ENCODE results near the gene FOXK2. TPM values are rescaled to one million over a fixed set of nuclear protein-coding genes. Genes with fewer than 3 reads are reported as not detected.
"Not testable (repeated sequence)": the region's sequence is repeated elsewhere in the genome, so short reads cannot be mapped to it uniquely, and the experiment has no call there.

The FOXK2 gene
- total RNA-seq, 1 donor from 2014 or later, result 97.7 TPM

- no peaks in the 10 kb centered on the region for H3K27me3 Mint-ChIP-seq (ENCODE audit: insufficient read depth)
- intact Hi-C loops (cut with micrococcal nuclease), result no loop called here
- no peak overlapping the region for H3K4me3 Mint-ChIP-seq
- no peak for DNase-seq (ENCODE audit: low spot score)
- H3K27ac Mint-ChIP-seq, result no peak overlapping the region
- H3K9me3 Mint-ChIP-seq, result no peaks in the 10 kb centered on the region
- H3K4me1 Mint-ChIP-seq (ENCODE audit: low read depth), result peaks cover 44% of the 10 kb centered on the region
- H3K36me3 Mint-ChIP-seq (ENCODE audit: low read depth), result peaks cover 7% of the 10 kb centered on the region
These were observed 8.4 kb downstream of the FOXK2 start for GRCh38 chr17:82527898-82528297.

GRCh38 chr17:82528484-82529265 lies 9.1 kb downstream of the FOXK2 start:
- H3K36me3 Mint-ChIP-seq (ENCODE audit: low read depth), result peaks cover 5% of the 10 kb centered on the region
- peaks cover 42% of the 10 kb centered on the region for H3K4me1 Mint-ChIP-seq (ENCODE audit: low read depth)
- H3K4me3 Mint-ChIP-seq, result no peak overlapping the region
- intact Hi-C loops (cut with micrococcal nuclease), result no loop called here
- H3K9me3 Mint-ChIP-seq, result no peaks in the 10 kb centered on the region
- no peak for DNase-seq (ENCODE audit: low spot score)
- H3K27ac Mint-ChIP-seq, result peak overlapping the region; percentile 24
- H3K27me3 Mint-ChIP-seq (ENCODE audit: insufficient read depth), result no peaks in the 10 kb centered on the region

- H3K9me3 Mint-ChIP-seq, result no peaks in the 10 kb centered on the region
- H3K27me3 Mint-ChIP-seq (ENCODE audit: insufficient read depth), result no peaks in the 10 kb centered on the region
- intact Hi-C loops (cut with micrococcal nuclease), result no loop called here
- no peak overlapping the region for H3K27ac Mint-ChIP-seq
- peaks cover 5% of the 10 kb centered on the region for H3K36me3 Mint-ChIP-seq (ENCODE audit: low read depth)
- H3K4me3 Mint-ChIP-seq, result no peak overlapping the region
- peaks cover 48% of the 10 kb centered on the region for H3K4me1 Mint-ChIP-seq (ENCODE audit: low read depth)
- no peak for DNase-seq (ENCODE audit: low spot score)
These were observed 10.4 kb downstream of the FOXK2 start for GRCh38 chr17:82529914-82530300.

- peak overlapping the region; percentile 87 for H3K27ac Mint-ChIP-seq
- H3K4me1 Mint-ChIP-seq (ENCODE audit: low read depth), result peaks cover 54% of the 10 kb centered on the region
- H3K9me3 Mint-ChIP-seq, result no peaks in the 10 kb centered on the region
- peak overlapping the region; percentile 40 for H3K4me3 Mint-ChIP-seq
- intact Hi-C loops (cut with micrococcal nuclease), result no loop called here
- no peaks in the 10 kb centered on the region for H3K27me3 Mint-ChIP-seq (ENCODE audit: insufficient read depth)
- no peak for DNase-seq (ENCODE audit: low spot score)
- H3K36me3 Mint-ChIP-seq (ENCODE audit: low read depth), result peaks cover 5% of the 10 kb centered on the region
These were observed 11.9 kb downstream of the FOXK2 start for GRCh38 chr17:82531431-82531881.

- intact Hi-C loops (cut with micrococcal nuclease), result no loop called here
- no peaks in the 10 kb centered on the region for H3K27me3 Mint-ChIP-seq (ENCODE audit: insufficient read depth)
- DNase-seq (ENCODE audit: low spot score), result no peak
- peaks cover 6% of the 10 kb centered on the region for H3K36me3 Mint-ChIP-seq (ENCODE audit: low read depth)
- peaks cover 54% of the 10 kb centered on the region for H3K4me1 Mint-ChIP-seq (ENCODE audit: low read depth)
- H3K9me3 Mint-ChIP-seq, result no peaks in the 10 kb centered on the region
- no peak overlapping the region for H3K4me3 Mint-ChIP-seq
- H3K27ac Mint-ChIP-seq, result peak overlapping the region; percentile 76
These were observed 14.9 kb downstream of the FOXK2 start for GRCh38 chr17:82534401-82534812.

GRCh38 chr17:82536512-82537201 lies 17.1 kb downstream of the FOXK2 start:
- H3K9me3 Mint-ChIP-seq, result no peaks in the 10 kb centered on the region
- peak overlapping the region; percentile 76 for H3K27ac Mint-ChIP-seq
- peaks cover 3% of the 10 kb centered on the region for H3K36me3 Mint-ChIP-seq (ENCODE audit: low read depth)
- peaks cover 51% of the 10 kb centered on the region for H3K4me1 Mint-ChIP-seq (ENCODE audit: low read depth)
- H3K27me3 Mint-ChIP-seq (ENCODE audit: insufficient read depth), result no peaks in the 10 kb centered on the region
- intact Hi-C loops (cut with micrococcal nuclease), result loop anchor here (2.0 kb wide), 1 partner anchor 18 kb away; no protein-coding TSS in a partner anchor
- no peak for DNase-seq (ENCODE audit: low spot score)
- H3K4me3 Mint-ChIP-seq, result peak overlapping the region; percentile 3

- peak overlapping the region; percentile 76 for H3K27ac Mint-ChIP-seq
- H3K4me3 Mint-ChIP-seq; DNase-seq (ENCODE audit: low spot score); H3K36me3 Mint-ChIP-seq (ENCODE audit: low read depth); H3K27me3 Mint-ChIP-seq (ENCODE audit: insufficient read depth); H3K9me3 Mint-ChIP-seq: not testable (repeated sequence)
- H3K4me1 Mint-ChIP-seq (ENCODE audit: low read depth), result peaks cover 51% of the 10 kb centered on the region
- intact Hi-C loops (cut with micrococcal nuclease), result loop anchor here (2.0 kb wide), 1 partner anchor 18 kb away; no protein-coding TSS in a partner anchor
These were observed 17.7 kb downstream of the FOXK2 start for GRCh38 chr17:82537228-82537627.

- H3K27ac Mint-ChIP-seq; H3K4me3 Mint-ChIP-seq; H3K36me3 Mint-ChIP-seq (ENCODE audit: low read depth); H3K9me3 Mint-ChIP-seq; intact Hi-C loops (cut with micrococcal nuclease); DNase-seq (ENCODE audit: low spot score); H3K27me3 Mint-ChIP-seq (ENCODE audit: insufficient read depth): not testable (repeated sequence)
- peaks cover 45% of the 10 kb centered on the region for H3K4me1 Mint-ChIP-seq (ENCODE audit: low read depth)
These were observed 19.5 kb downstream of the FOXK2 start for GRCh38 chr17:82539076-82539475.

- Mint-ChIP-seq H3K27ac (no peak overlapping the region), H3K9me3 (no peaks in the 10 kb centered on the region), H3K27me3 (ENCODE audit: insufficient read depth) (no peaks in the 10 kb centered on the region), H3K4me3 (no peak overlapping the region), H3K36me3 (ENCODE audit: low read depth) (peaks cover 3% of the 10 kb centered on the region), H3K4me1 (ENCODE audit: low read depth) (peaks cover 26% of the 10 kb centered on the region)
- no peak for DNase-seq (ENCODE audit: low spot score)
- intact Hi-C loops (cut with micrococcal nuclease), result no loop called here
These were observed 22.9 kb downstream of the FOXK2 start for GRCh38 chr17:82542439-82542838.

- Mint-ChIP-seq H3K9me3 (no peaks in the 10 kb centered on the region), H3K27ac (no peak overlapping the region), H3K4me1 (ENCODE audit: low read depth) (peaks cover 30% of the 10 kb centered on the region), H3K4me3 (no peak overlapping the region), H3K36me3 (ENCODE audit: low read depth) (peaks cover 8% of the 10 kb centered on the region), H3K27me3 (ENCODE audit: insufficient read depth) (no peaks in the 10 kb centered on the region)
- no peak for DNase-seq (ENCODE audit: low spot score)
- intact Hi-C loops (cut with micrococcal nuclease), result no loop called here
These were observed 25.0 kb downstream of the FOXK2 start for GRCh38 chr17:82544431-82545070.

- no peak overlapping the region for H3K4me3 Mint-ChIP-seq
- no peaks in the 10 kb centered on the region for H3K9me3 Mint-ChIP-seq
- no peaks in the 10 kb centered on the region for H3K27me3 Mint-ChIP-seq (ENCODE audit: insufficient read depth)
- intact Hi-C loops (cut with micrococcal nuclease), result no loop called here
- no peak for DNase-seq (ENCODE audit: low spot score)
- H3K36me3 Mint-ChIP-seq (ENCODE audit: low read depth), result peaks cover 8% of the 10 kb centered on the region
- H3K27ac Mint-ChIP-seq, result no peak overlapping the region
- H3K4me1 Mint-ChIP-seq (ENCODE audit: low read depth), result peaks cover 30% of the 10 kb centered on the region
These were observed 25.5 kb downstream of the FOXK2 start for GRCh38 chr17:82545071-82545462.

GRCh38 chr17:82547981-82548380 lies 28.4 kb downstream of the FOXK2 start:
- Mint-ChIP-seq H3K36me3 (ENCODE audit: low read depth) (peaks cover 7% of the 10 kb centered on the region), H3K4me1 (ENCODE audit: low read depth) (peaks cover 33% of the 10 kb centered on the region), H3K4me3 (no peak overlapping the region)

More at GRCh38 chr17:82547981-82548380, 28.4 kb downstream of the FOXK2 start:
- no peaks in the 10 kb centered on the region for H3K27me3 Mint-ChIP-seq (ENCODE audit: insufficient read depth)
- no peak overlapping the region for H3K27ac Mint-ChIP-seq
- intact Hi-C loops (cut with micrococcal nuclease), result no loop called here
- no peak for DNase-seq (ENCODE audit: low spot score)
- H3K9me3 Mint-ChIP-seq, result no peaks in the 10 kb centered on the region

Data from activated T-helper 1 cell treated with anti-CD3 and anti-CD28 coated beads, Interleukin-12 subunit alpha, Interleukin-12 subunit beta, Interleukin-2, Interleukin-4 antibody, amounts not matched to agents 30 ng/mL and 10 ng/mL and 1 ng/mL, durations not matched to agents 14 hours and 24 hours and 36 hours (primary cell).